GM12878 (cell line): Measurements from ENCODE around the gene PMEL. TPM values are rescaled to one million over a fixed set of nuclear protein-coding genes. Genes with fewer than 3 reads are reported as not detected.

Source experiments
- ATAC-seq: fragments of 200-7000 bp; cut with Tn5 transposase; 3 replicates; pipeline ENCODE4 v1.9.1; 2020; ENCODE audit warnings: mild to moderate bottlenecking, moderate library complexity
- BruUV-seq: library from RNA; stranded (reverse); fragments of 400-500 nt; replicated peaks from 2 replicates; lab custom pipeline; 2021; lab: Mats Ljungman, UMichigan
- CTCF ChIA-PET: fragments of 300-600 bp; sonication (Branson Sonifier 250); formaldehyde crosslinking; extraction: SDS; loops from one replicate; lab custom pipeline; 2021; ENCODE audit warnings: inconsistent platforms; lab: Yijun Ruan, JAX
- POLR2A ChIA-PET: fragments of 350-600 bp; formaldehyde crosslinking; extraction: SDS; loops from one replicate; lab custom pipeline; 2021; ENCODE audit warnings: inconsistent platforms; lab: Charles Lee
- RAD21 ChIA-PET: fragments of 300-600 bp; sonication (Branson Sonifier 250); formaldehyde crosslinking; loops from one replicate; lab custom pipeline; 2023; ENCODE audit warnings: antibody characterized with exemption; ENCODE audit not compliant: unreplicated experiment; lab: Charles Lee
- SMC1A ChIA-PET: fragments of 300-600 bp; sonication (Branson Sonifier 250); formaldehyde crosslinking; loops from one replicate; lab custom pipeline; 2023; ENCODE audit not compliant: unreplicated experiment, uncharacterized antibody; lab: Charles Lee
- DNase-seq: peaks from one replicate; pipeline ENCODE4 v3.0.0-alpha.2; 2011; ENCODE audit warnings: low read depth, low spot score
- FAIRE-seq: peaks from 3 replicates; lab custom pipeline; 2011; peaks lifted over from hg19 to GRCh38; lab: Jason Lieb, UNC
- H2AFZ ChIP-seq: 2 replicates; pipeline ENCODE4 v1.6.0; 2011; ENCODE audit warnings: low read depth, low read length, control low read depth; ENCODE audit not compliant: control insufficient read depth
- H3K27ac ChIP-seq: 2 replicates; pipeline ENCODE4 v1.5.1; 2011; ENCODE audit warnings: control low read depth; ENCODE audit not compliant: control insufficient read depth, insufficient read depth
- H3K27me3 ChIP-seq, 2 experiments: replicated peaks in 1 of 2; 2 replicates each; pipeline versions ENCODE4 v1.6.0 to v1.6.1; 2011; ENCODE audit warnings: low read length in 1 of 2; ENCODE audit not compliant: control insufficient read depth in 2 of 2, insufficient read depth in 2 of 2
- H3K36me3 ChIP-seq, 2 experiments: 2 replicates each; pipeline ENCODE4 v1.5.1; 2011; ENCODE audit warnings: low read length in 1 of 2; ENCODE audit not compliant: control insufficient read depth in 2 of 2, insufficient read depth in 2 of 2
- H3K4me1 ChIP-seq: 2 replicates; pipeline ENCODE4 v1.6.1; 2011; ENCODE audit warnings: mild to moderate bottlenecking, low read length, moderate library complexity, mixed read lengths; ENCODE audit not compliant: control insufficient read depth, insufficient read depth
- H3K4me2 ChIP-seq: 2 replicates; pipeline ENCODE4 v1.6.0; 2011; ENCODE audit warnings: control low read depth; ENCODE audit not compliant: control insufficient read depth, insufficient read depth
- H3K4me3 ChIP-seq: fragments of 200-600 bp; sonication (generic); 2 replicates; pipeline ENCODE4 v1.5.1; 2016
- H3K79me2 ChIP-seq: 2 replicates; pipeline ENCODE4 v1.6.0; 2011; ENCODE audit warnings: low read length; ENCODE audit not compliant: control insufficient read depth, insufficient read depth
- H3K9ac ChIP-seq: 2 replicates; pipeline ENCODE4 v1.8.0; 2011; ENCODE audit warnings: low read length, control low read depth, mixed read lengths; ENCODE audit not compliant: control insufficient read depth, insufficient read depth
- H3K9me3 ChIP-seq: replicated peaks from 3 replicates; pipeline ENCODE4 v1.5.1; 2011; ENCODE audit warnings: mild to moderate bottlenecking, low read length; ENCODE audit not compliant: control insufficient read depth, insufficient read depth
- H4K20me1 ChIP-seq: 2 replicates; pipeline ENCODE4 v1.6.0; 2011; ENCODE audit not compliant: control insufficient read depth, insufficient read depth
- ATF2 ChIP-seq: IDR thresholded peaks from 2 replicates; pipeline ENCODE4 v1.6.1; 2012; ENCODE audit warnings: low read length, inconsistent platforms
- E2F4 ChIP-seq: IDR thresholded peaks from 2 replicates; pipeline ENCODE4 v1.6.1; 2012; ENCODE audit warnings: low read depth, low read length, improper control_type of control experiment
- ETV6 ChIP-seq, 2 experiments: fragments of 450-650 bp in 1 of 2; IDR thresholded peaks in 1 of 2; conservative IDR thresholded peaks in 1 of 2; 2 replicates each; pipeline ENCODE4 v1.6.1; 2014; ENCODE audit warnings: antibody characterized with exemption in 1 of 2, borderline replicate concordance in 1 of 2, low read depth in 1 of 2, mild to moderate bottlenecking in 1 of 2, moderate library complexity in 1 of 2
- IRF3 ChIP-seq: fragments of 450-650 bp; IDR thresholded peaks from 2 replicates; pipeline ENCODE4 v1.6.1; 2014; ENCODE audit warnings: mild to moderate bottlenecking
- SIN3A ChIP-seq: IDR thresholded peaks from 2 replicates; pipeline ENCODE4 v1.6.1; 2012; ENCODE audit warnings: low read depth, low read length, improper control_type of control experiment
- ZSCAN29 ChIP-seq: fragments of 450-650 bp; IDR thresholded peaks from 2 replicates; pipeline ENCODE4 v1.6.1; 2017; ENCODE audit warnings: mild to moderate bottlenecking, moderate library complexity
- ZZZ3 ChIP-seq: IDR thresholded peaks from 2 replicates; pipeline ENCODE4 v1.6.1; 2011; ENCODE audit warnings: low read depth; ENCODE audit not compliant: control insufficient read depth, insufficient read length
- WGBS: methylation state at CpG from one replicate; pipeline ENCODE4 v1.1.6; 2016; ENCODE audit warnings: low lambda C conversion rate; ENCODE audit not compliant: insufficient replicate concordance, insufficient coverage; ENCODE audit errors: missing lambda C conversion rate; 5-methylcytosine and 5-hydroxymethylcytosine counted together
- in situ Hi-C: fragments of 300-500 bp; cut with MboI; formaldehyde crosslinking; loops from 9 replicates; pipeline ENCODE4 v1.14.3; 2018; ENCODE audit warnings: mixed read lengths
- intact Hi-C: fragments of 100-400 bp; cut with micrococcal nuclease; formaldehyde crosslinking; loops from one replicate; pipeline ENCODE4 v1.14.2; 2022; ENCODE audit not compliant: unreplicated experiment
- polyA plus RNA-seq, 11 experiments: library from polyadenylated mRNA; depleted of rRNA in 4 of 11; unstranded in 6 of 11; stranded (reverse) in 5 of 11; fragments of >200 nt; fragmentation: Nextera tagmentation in 4 of 11; fragmentation: Illumina TruSeq in 1 of 11; extraction: Ambion mirVana in 4 of 11; extraction: Trizol in 1 of 11; gene quantifications; 1 replicate in 1 of 11; 2 replicates in 10 of 11; pipeline versions ENCODE4 v1.2.1 to v1.2.3, GENCODE V29; 2011 to 2016; ENCODE audit warnings: inconsistent platforms in 2 of 11, missing spikeins in 2 of 11, low read depth in 1 of 11
- total RNA-seq, 4 experiments: library from RNA; depleted of rRNA in 3 of 4; stranded (reverse); fragments of >200 nt in 3 of 4; fragmentation: Illumina TruSeq in 1 of 4; extraction: Trizol in 1 of 4; gene quantifications; 2 replicates each; pipeline versions ENCODE4 v1.2.1 to v1.2.3, GENCODE V29; 2013 to 2021

PMEL gene
- total and polyA plus RNA-seq, 10 of the 15 experiments (the other 5 are each of a cell fraction or from before 2014, with no cell fraction given), result 0.32 to 1.6 (median 0.56) TPM

GRCh38 chr12:55985341-55985740 lies 19.5 kb upstream of the PMEL start:
- ChIA-PET CTCF (interaction anchor here (0.6 to 2.5 kb wide), 9 partner anchors 9 to 246 kb away, joined by 3 to 28 read pairs (median 4); partner anchors contain the start of genes DGKA and RAB5B), POLR2A (interaction anchor here (0.5 to 5.6 kb wide), 5 partner anchors 9 to 55 kb away, joined by 3 to 85 read pairs (median 5); partner anchors contain the start of genes RAB5B and SUOX), SMC1A (interaction anchor here (1.1 to 3.5 kb wide), 9 partner anchors 9 to 246 kb away, joined by 3 to 24 read pairs (median 4); partner anchors contain the start of genes PA2G4, RAB5B, RPS26 and SUOX), RAD21 (interaction anchor here (0.6 to 6.4 kb wide), 4 partner anchors 11 to 55 kb away, joined by 3 to 56 read pairs (median 12); partner anchors contain the start of genes RAB5B and SUOX)
- Histone ChIP-seq H3K4me2 (no peak overlapping the region), H3K36me3 (peaks cover 3 to 17% of the 10 kb centered on the region in 2 experiments; a peak in 3 of 4 replicates), H3K27ac (no peak overlapping the region), H2AFZ (no peak overlapping the region), H3K9me3 (no peaks in the 10 kb centered on the region), H3K79me2 (peaks cover 2% of the 10 kb centered on the region), H3K4me1 (peaks cover 16% of the 10 kb centered on the region), H3K9ac (no peak overlapping the region), H4K20me1 (no peaks in the 10 kb centered on the region), H3K27me3 (no peaks in the 10 kb centered on the region), H3K4me3 (no peak overlapping the region)
- FAIRE-seq (no peak), DNase-seq (no peak), ATAC-seq (no peak)
- in situ Hi-C loops, result no loop called here
- intact Hi-C loops, result no loop called here
- 90% methylated on average over 4 of the region's 4 CpGs for WGBS
- TF ChIP-seq ATF2 (no peak), ZSCAN29 (no peak), IRF3 (no peak), E2F4 (no peak), SIN3A (no peak), ZZZ3 (no peak), ETV6 (conservative IDR thresholded peaks at IDR 0.05 in 1 of 2, IDR thresholded peaks at IDR 0.05 in 1 of 2; ENCODE audit: borderline replicate concordance in 1 of 2, low read depth in 1 of 2) (no peak)
- BruUV-seq, result no TSS peak
